Lower lobe of right lung (tissue), 2 donors: Measurements from ENCODE around the gene POU2AF1. TPM values are rescaled to one million over a fixed set of nuclear protein-coding genes. Genes with fewer than 3 reads are reported as not detected.
A peak's percentile ranks its signal among the peaks of the same experiment; 100 is the strongest.

Source experiments
- ATAC-seq, 2 donors: fragments of 200-7000 bp; cut with Tn5 transposase; one replicate each; pipeline ENCODE4 v1.9.1; 2020 to 2022; ENCODE audit warnings: mild to moderate bottlenecking in 2 of 2, moderate library complexity in 2 of 2
- DNase-seq: peaks from one replicate; pipeline ENCODE4 v3.0.0-alpha.2; 2020
- H3K27ac ChIP-seq: fragments of 200-600 bp; one replicate; pipeline ENCODE4 v1.8.0; 2022
- H3K27me3 ChIP-seq: fragments of 200-600 bp; one replicate; pipeline ENCODE4 v1.8.0; 2022; ENCODE audit warnings: low read depth
- H3K36me3 ChIP-seq: fragments of 200-600 bp; one replicate; pipeline ENCODE4 v1.8.0; 2022; ENCODE audit warnings: mild to moderate bottlenecking
- H3K4me1 ChIP-seq: fragments of 200-600 bp; one replicate; pipeline ENCODE4 v1.8.0; 2022
- H3K4me3 ChIP-seq: fragments of 200-600 bp; one replicate; pipeline ENCODE4 v1.8.0; 2022; ENCODE audit warnings: mild to moderate bottlenecking
- H3K9me3 ChIP-seq: fragments of 200-600 bp; one replicate; pipeline ENCODE4 v1.8.0; 2022
- intact Hi-C: fragments of 100-400 bp; cut with DNase I; formaldehyde crosslinking; loops from one replicate; pipeline ENCODE4 v1.11.0; 2022
- total RNA-seq: library from RNA; stranded (reverse); fragmentation: NEBNext Ultra II Directional; extraction: Animal tissue kit (Norgen Biotek cat#: 25700); gene quantifications from one replicate; pipeline ENCODE4 v1.2.1, GENCODE V29; 2021
- TF ChIP-seq, protein P1 (sequence below): fragments of 200-600 bp; IDR thresholded peaks from one replicate; pipeline ENCODE4 v1.8.0; 2022; ENCODE audit warnings: antibody characterized with exemption, mild to moderate bottlenecking
- donor health status: DM: no; HTN: yes; CAD: no; lungs with severe emphysema.

The POU2AF1 gene
- total RNA-seq, 1 donor from 2014 or later, result 3.4 TPM

DNA sequence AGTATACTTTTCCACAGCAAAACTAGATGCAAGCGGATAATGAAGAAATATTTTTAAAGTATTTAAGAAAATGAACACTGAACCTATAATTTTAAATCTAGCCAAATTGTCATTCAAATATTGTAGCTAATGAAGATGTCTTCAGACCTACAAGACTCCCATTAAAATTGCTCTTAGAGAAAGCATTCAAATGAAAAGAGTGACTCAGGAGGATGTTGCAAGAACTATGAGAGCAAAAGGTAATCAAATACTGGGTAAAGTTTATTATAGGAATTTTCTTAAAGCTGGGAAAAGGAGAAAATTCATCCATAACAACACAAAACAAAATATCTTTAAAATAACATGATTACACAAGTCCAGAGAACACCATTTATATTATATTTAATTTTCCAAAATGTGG lies 5.4 kb upstream of the POU2AF1 start:
- no peaks in the 10 kb centered on the region for H3K4me1 ChIP-seq
- DNase-seq, result no peak
- H3K27ac ChIP-seq, result no peak overlapping the region
- H3K27me3 ChIP-seq, result no peaks in the 10 kb centered on the region
- intact Hi-C loops, result no loop called here
- H3K9me3 ChIP-seq, result no peaks in the 10 kb centered on the region
- TF ChIP-seq, protein P1, sequence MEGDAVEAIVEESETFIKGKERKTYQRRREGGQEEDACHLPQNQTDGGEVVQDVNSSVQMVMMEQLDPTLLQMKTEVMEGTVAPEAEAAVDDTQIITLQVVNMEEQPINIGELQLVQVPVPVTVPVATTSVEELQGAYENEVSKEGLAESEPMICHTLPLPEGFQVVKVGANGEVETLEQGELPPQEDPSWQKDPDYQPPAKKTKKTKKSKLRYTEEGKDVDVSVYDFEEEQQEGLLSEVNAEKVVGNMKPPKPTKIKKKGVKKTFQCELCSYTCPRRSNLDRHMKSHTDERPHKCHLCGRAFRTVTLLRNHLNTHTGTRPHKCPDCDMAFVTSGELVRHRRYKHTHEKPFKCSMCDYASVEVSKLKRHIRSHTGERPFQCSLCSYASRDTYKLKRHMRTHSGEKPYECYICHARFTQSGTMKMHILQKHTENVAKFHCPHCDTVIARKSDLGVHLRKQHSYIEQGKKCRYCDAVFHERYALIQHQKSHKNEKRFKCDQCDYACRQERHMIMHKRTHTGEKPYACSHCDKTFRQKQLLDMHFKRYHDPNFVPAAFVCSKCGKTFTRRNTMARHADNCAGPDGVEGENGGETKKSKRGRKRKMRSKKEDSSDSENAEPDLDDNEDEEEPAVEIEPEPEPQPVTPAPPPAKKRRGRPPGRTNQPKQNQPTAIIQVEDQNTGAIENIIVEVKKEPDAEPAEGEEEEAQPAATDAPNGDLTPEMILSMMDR, result no peak
- ATAC-seq, result no peak
- H3K36me3 ChIP-seq, result no peaks in the 10 kb centered on the region
- H3K4me3 ChIP-seq, result no peak overlapping the region

DNA sequence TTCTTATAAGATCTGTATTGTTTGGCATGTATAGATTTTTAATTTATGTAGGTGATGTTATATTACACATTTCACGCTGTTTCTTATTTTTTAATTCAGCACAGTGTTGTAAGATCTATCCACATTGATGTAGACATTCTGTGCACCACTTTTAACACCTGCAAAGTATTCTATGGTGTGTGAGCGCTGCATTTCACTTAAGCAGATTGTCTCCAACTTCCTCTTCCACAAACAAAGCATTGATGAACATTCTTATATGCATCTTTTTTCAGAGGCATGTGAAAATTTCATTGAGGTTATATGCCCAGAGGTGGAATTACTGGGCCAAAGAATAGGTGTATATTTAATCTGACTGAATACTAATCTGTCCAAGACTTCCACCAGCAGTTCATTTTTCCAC lies 3.4 kb upstream of the POU2AF1 start:
- intact Hi-C loops, result no loop called here
- no peaks in the 10 kb centered on the region for H3K4me1 ChIP-seq
- no peak overlapping the region for H3K4me3 ChIP-seq
- H3K9me3 ChIP-seq, result no peaks in the 10 kb centered on the region
- no peak for ATAC-seq
- TF ChIP-seq, protein P1, result no peak
- no peak overlapping the region for H3K27ac ChIP-seq
- H3K27me3 ChIP-seq, result peaks cover 6% of the 10 kb centered on the region
- H3K36me3 ChIP-seq, result no peaks in the 10 kb centered on the region
- no peak for DNase-seq

DNA sequence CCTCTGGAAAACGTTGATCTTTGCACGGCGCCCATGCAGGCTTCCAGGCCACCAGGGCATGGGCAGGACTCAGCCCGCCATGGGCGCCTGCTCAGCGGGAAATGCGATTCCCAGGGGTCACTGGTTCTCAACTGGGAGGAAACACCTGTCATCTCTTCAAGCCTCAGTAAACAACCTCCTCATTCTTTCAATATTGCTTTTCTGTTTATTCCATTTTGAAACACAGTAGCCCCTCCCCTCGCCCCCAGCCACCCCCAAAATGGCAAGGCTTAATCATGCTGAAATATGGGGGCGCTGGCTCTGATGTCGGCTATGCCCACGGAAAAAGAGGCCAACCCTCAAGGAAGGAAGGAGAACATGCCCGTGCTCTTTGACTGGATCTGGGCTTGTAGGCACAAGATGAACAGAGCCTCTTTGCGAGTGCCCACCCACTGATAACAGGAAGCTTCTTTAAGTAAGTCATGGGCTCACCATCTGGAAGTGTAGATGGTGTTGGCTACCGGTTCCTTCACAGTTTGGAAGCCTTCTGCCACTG lies 594 bp upstream of the POU2AF1 start:
- Histone ChIP-seq H3K4me3 (no peak overlapping the region), H3K4me1 (no peaks in the 10 kb centered on the region), H3K36me3 (no peaks in the 10 kb centered on the region), H3K9me3 (no peaks in the 10 kb centered on the region), H3K27ac (no peak overlapping the region), H3K27me3 (peaks cover 6% of the 10 kb centered on the region)
- TF ChIP-seq, protein P1, result no peak
- DNase-seq (no peak), ATAC-seq (no peak)
- intact Hi-C loops, result no loop called here

DNA sequence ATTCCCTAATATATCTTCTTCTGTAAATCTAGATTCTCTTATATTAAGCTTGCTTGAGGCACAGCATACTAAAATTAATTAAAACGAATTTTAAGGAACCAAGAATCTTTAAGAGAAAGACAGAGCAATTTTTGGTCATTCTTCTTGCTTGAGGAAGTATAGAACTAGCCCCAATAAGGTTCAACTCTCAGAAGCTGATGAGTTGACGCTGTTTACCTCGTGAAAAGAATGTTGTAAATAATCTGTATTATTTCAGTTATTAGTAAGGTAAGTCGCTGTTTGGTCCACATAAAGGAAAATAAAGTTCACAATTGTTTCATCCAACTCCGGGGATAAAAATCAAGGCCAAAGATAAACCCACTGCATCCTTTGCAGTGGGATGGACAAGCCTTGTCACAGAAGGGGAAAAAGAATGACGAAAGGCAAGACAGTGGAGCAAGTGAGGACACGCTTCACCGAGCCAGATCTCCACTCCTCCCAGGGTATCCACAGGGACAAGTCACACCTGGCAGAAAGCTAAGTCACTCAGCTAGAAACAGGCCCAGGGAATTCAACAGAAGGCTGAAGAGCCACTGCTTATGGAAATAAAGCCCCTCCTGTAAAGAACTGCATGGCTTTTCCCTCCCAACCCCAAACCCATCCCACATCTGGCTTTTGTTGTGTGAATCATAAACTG lies 752 bp downstream of the POU2AF1 start:
- Histone ChIP-seq H3K9me3 (no peaks in the 10 kb centered on the region), H3K4me3 (peak overlapping the region; percentile 6), H3K4me1 (no peaks in the 10 kb centered on the region), H3K27me3 (peaks cover 6% of the 10 kb centered on the region), H3K36me3 (no peaks in the 10 kb centered on the region), H3K27ac (no peak overlapping the region)
- DNase-seq (no peak), ATAC-seq (no peak)
- TF ChIP-seq, protein P1, result no peak
- intact Hi-C loops, result no loop called here

DNA sequence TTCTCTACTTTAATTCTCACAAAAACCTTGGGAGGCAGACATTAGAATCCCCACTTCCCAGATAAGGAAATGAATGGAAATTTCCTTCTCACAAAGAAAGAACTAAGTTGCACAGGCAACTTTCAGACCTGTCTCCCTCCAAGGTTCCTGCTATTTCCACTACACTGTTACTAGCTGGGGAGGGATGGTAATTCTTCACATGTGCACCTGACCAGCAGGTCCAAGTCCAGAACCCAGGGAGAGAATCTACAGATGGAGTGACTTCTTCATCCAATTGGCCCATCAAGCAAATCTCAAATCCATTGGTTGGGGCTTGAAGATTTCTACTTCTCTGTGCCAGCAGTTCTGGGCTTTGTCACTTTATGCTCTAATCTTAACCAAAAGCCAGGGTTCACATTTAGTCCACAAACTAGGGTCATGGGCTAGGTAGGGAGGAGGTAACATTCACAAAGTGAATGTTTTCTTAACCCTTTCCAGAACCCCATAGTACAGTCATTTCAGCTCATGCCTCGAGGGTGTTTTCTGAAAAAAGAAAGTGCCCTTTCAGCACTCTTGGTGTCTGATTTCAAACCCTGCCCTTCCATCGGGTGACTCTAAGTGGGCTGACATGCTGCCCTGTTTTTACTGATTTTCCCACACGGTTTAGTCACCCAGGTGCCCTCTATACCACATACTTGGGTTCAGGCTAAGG lies 2.7 kb downstream of the POU2AF1 start:
- Histone ChIP-seq H3K27me3 (peaks cover 6% of the 10 kb centered on the region), H3K4me1 (no peaks in the 10 kb centered on the region), H3K36me3 (no peaks in the 10 kb centered on the region), H3K9me3 (no peaks in the 10 kb centered on the region), H3K27ac (no peak overlapping the region), H3K4me3 (no peak overlapping the region)
- intact Hi-C loops, result no loop called here
- ATAC-seq (no peak), DNase-seq (no peak)
- TF ChIP-seq, protein P1, result no peak
